ENCODE data around the gene SFN. TPM values are rescaled to one million over a fixed set of nuclear protein-coding genes. Genes with fewer than 3 reads are reported as not detected.

The SFN gene
- total and polyA plus RNA-seq, 10 donors, result 0.27 to 0.80 (median 0.61) TPM; not detected in 3

DNA sequence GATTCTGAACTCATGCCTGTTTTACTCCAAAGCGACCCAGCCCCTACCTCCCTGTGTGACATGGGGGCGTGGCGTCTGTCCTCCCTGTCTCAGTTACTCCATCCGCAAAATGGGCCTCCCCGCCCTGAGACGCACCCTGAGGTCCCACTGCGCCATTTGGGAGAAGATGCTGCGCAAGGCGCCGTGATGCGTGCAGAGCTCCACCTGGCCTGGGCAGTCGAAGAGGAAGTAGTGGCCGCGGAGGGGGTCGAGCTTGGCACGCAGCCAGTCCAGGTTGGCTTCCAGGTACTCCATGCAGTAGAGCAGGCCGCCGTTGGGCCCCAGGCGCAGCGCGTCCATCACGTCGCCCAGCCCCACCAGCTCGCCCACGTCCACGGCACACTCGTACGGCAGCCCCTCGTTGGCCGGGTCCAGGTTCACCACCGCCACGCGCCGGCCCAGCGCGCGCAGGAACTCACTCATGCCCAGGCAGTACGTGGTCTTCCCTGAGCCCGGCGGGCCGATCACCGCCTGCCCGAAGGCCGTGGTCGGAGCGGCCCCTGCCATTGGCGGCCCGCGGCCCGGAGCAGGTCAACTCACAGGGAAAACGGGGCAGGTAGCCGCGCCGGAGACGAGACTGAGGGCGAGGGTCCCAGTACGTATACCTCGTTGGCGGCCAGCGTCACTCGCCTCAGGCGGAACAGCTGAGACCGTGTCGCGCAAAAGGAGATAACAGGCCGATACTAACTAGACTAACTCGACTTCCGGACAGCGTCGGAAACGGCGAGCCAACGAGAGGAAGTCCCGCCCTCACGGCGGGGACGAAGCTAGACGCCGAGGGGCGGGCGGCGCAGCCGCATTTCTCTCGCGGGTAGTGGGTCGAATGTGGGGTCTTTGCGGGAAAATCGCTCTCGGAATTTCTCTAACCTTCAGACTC, 26.9 kb downstream of the SFN start, which contains the start of gene GPN2:
GPN2 (minus strand) TSS at position 733 of the 916 bp plus-strand sequence; CDS start at position 546, 187 bp downstream.
- Histone ChIP-seq H3K36me3 (peaks cover 3 to 85% (median 68%) of the 10 kb centered on the region in 6 donors), H3K4me3 (peak within 1 kb of the TSS; percentile 61 to 98 (median 88)), H3K27ac (peak within 1 kb of the TSS; percentile 85 to 98 (median 94)), H3K27me3 (replicated peaks in 1 of 7) (no peaks in the 10 kb centered on the region), H3K9me3 (no peaks in the 10 kb centered on the region), H3K4me1 (peaks cover 12 to 48% (median 32%) of the 10 kb centered on the region in 6 donors)
- TF ChIP-seq POLR2AphosphoS5 (IDR thresholded peaks at IDR 0.05), result peak; percentile 95 to 97 (median 97)
- TF ChIP-seq, protein P1, sequence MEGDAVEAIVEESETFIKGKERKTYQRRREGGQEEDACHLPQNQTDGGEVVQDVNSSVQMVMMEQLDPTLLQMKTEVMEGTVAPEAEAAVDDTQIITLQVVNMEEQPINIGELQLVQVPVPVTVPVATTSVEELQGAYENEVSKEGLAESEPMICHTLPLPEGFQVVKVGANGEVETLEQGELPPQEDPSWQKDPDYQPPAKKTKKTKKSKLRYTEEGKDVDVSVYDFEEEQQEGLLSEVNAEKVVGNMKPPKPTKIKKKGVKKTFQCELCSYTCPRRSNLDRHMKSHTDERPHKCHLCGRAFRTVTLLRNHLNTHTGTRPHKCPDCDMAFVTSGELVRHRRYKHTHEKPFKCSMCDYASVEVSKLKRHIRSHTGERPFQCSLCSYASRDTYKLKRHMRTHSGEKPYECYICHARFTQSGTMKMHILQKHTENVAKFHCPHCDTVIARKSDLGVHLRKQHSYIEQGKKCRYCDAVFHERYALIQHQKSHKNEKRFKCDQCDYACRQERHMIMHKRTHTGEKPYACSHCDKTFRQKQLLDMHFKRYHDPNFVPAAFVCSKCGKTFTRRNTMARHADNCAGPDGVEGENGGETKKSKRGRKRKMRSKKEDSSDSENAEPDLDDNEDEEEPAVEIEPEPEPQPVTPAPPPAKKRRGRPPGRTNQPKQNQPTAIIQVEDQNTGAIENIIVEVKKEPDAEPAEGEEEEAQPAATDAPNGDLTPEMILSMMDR (IDR thresholded peaks at IDR 0.05 in 8 of 11, conservative IDR thresholded peaks at IDR 0.05 in 3 of 11), result no peak
- TF ChIP-seq POLR2A (IDR thresholded peaks at IDR 0.05), result peak in 1 of 3 donors; percentile 54
- WGBS, 5 donors, result 1% methylated on average over 49 to 89 of the region's 89 CpGs
- DNase-seq, result peak; percentile 95
- intact Hi-C loops (cut with DNase I; ENCODE audit: low total_unique reads), result no loop called here

- Histone ChIP-seq H3K4me3 (peak overlapping the region; percentile 61 to 98 (median 88)), H3K27ac (peak overlapping the region; percentile 85 to 98 (median 94)), H3K4me1 (peaks cover 12 to 48% (median 32%) of the 10 kb centered on the region in 6 donors), H3K9me3 (no peaks in the 10 kb centered on the region), H3K36me3 (peaks cover 0 to 85% (median 67%) of the 10 kb centered on the region in 6 donors), H3K27me3 (replicated peaks in 1 of 7) (no peaks in the 10 kb centered on the region)
- no peak for TF ChIP-seq POLR2A (IDR thresholded peaks at IDR 0.05)
- TF ChIP-seq POLR2AphosphoS5 (IDR thresholded peaks at IDR 0.05), result no peak
- TF ChIP-seq, protein P1 (IDR thresholded peaks at IDR 0.05 in 8 of 11, conservative IDR thresholded peaks at IDR 0.05 in 3 of 11), result no peak
- no peak for DNase-seq
- intact Hi-C loops (cut with DNase I; ENCODE audit: low total_unique reads), result no loop called here
- WGBS, 5 donors, result 4 to 12% (median 4%) methylated on average over 12 of the region's 12 CpGs
Measured at GRCh38 chr1:26890467-26890796, 27.5 kb downstream of the SFN start.

GRCh38 chr1:26894263-26894662, 31.3 kb downstream of the SFN start:
- TF ChIP-seq POLR2AphosphoS5 (IDR thresholded peaks at IDR 0.05) (no peak), POLR2A (IDR thresholded peaks at IDR 0.05) (no peak)
- TF ChIP-seq, protein P1 (IDR thresholded peaks at IDR 0.05 in 8 of 11, conservative IDR thresholded peaks at IDR 0.05 in 3 of 11), result no peak
- 90 to 98% (median 95%) methylated on average over 13 of the region's 13 CpGs for WGBS, 5 donors
- no peak overlapping the region for H3K4me3 ChIP-seq
- no peak overlapping the region for H3K27ac ChIP-seq
- no peaks in the 10 kb centered on the region for H3K27me3 ChIP-seq (replicated peaks in 1 of 7)
- H3K9me3 ChIP-seq, result no peaks in the 10 kb centered on the region
- peaks cover 0 to 81% (median 57%) of the 10 kb centered on the region in 6 donors for H3K36me3 ChIP-seq
- intact Hi-C loops (cut with DNase I; ENCODE audit: low total_unique reads), result no loop called here
- H3K4me1 ChIP-seq, result peaks cover 14 to 58% (median 31%) of the 10 kb centered on the region in 6 donors
- DNase-seq, result no peak

DNA sequence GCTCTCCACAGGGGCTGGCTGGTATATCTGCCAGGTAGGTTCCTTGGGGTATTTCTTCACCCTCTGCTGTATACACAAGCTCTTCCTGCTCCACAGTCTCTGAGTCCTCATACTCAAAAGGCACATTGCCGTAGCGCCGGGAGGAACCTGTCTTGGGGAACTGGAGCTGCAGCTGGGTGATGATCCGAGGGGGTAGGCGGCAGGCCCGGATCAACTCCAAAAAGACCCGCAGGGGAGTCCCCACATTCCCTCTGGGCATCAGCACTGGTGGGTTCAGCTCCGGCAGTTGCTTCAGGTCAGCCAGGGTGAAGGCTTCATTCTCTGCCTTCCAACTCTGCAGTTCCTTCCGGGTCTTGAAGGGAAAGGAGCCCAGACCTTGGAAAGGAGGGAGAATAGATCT, 34.4 kb downstream of the SFN start:
- H3K9me3 ChIP-seq, result no peaks in the 10 kb centered on the region
- no peaks in the 10 kb centered on the region for H3K27me3 ChIP-seq (replicated peaks in 1 of 7)
- H3K4me3 ChIP-seq, result no peak overlapping the region
- intact Hi-C loops (cut with DNase I; ENCODE audit: low total_unique reads), result no loop called here
- DNase-seq, result no peak
- peaks cover 0 to 64% (median 53%) of the 10 kb centered on the region in 6 donors for H3K36me3 ChIP-seq
- WGBS, 5 donors, result 90 to 97% (median 94%) methylated on average over 9 of the region's 9 CpGs
- no peak overlapping the region for H3K27ac ChIP-seq
- no peak for TF ChIP-seq POLR2A (IDR thresholded peaks at IDR 0.05)
- TF ChIP-seq, protein P1 (IDR thresholded peaks at IDR 0.05 in 8 of 11, conservative IDR thresholded peaks at IDR 0.05 in 3 of 11), result no peak
- no peak for TF ChIP-seq POLR2AphosphoS5 (IDR thresholded peaks at IDR 0.05)
- peaks cover 14 to 64% (median 33%) of the 10 kb centered on the region in 6 donors for H3K4me1 ChIP-seq
